Left forelimb (tissue), 1 donor: ENCODE results near the gene PBX3.
A peak's percentile ranks its signal among the peaks of the same experiment; 100 is the strongest.

Experiments used
- DNase-seq: peaks from one replicate; pipeline ENCODE4 v3.0.0-alpha.2; 2018; ENCODE audit warnings: low spot score

PBX3 gene

GRCh38 chr9:125867751-125868415, 120.7 kb downstream of the PBX3 start:
- DNase-seq = no peak

GRCh38 chr9:125878164-125878631, 131.0 kb downstream of the PBX3 start:
- no peak for DNase-seq

GRCh38 chr9:125881042-125881441, 133.9 kb downstream of the PBX3 start:
- no peak for DNase-seq

GRCh38 chr9:125883565-125884217, 136.5 kb downstream of the PBX3 start:
- DNase-seq = no peak

GRCh38 chr9:125884218-125884595, 137.0 kb downstream of the PBX3 start:
- no peak for DNase-seq

- DNase-seq = no peak
Measured at GRCh38 chr9:125885405-125886034, 138.3 kb downstream of the PBX3 start.

- no peak for DNase-seq
Measured at GRCh38 chr9:125886365-125886764, 139.2 kb downstream of the PBX3 start.

- no peak for DNase-seq
Measured at GRCh38 chr9:125887172-125887571, 140.0 kb downstream of the PBX3 start.

GRCh38 chr9:125888211-125888610, 141.0 kb downstream of the PBX3 start:
- no peak for DNase-seq

GRCh38 chr9:125889112-125889475, 141.9 kb downstream of the PBX3 start:
- DNase-seq = no peak

- peak; percentile 64 for DNase-seq
Measured at GRCh38 chr9:125889476-125890419, 142.6 kb downstream of the PBX3 start.

- no peak for DNase-seq
Measured at GRCh38 chr9:125890826-125891225, 143.7 kb downstream of the PBX3 start.

GRCh38 chr9:125893277-125893676, 146.1 kb downstream of the PBX3 start:
- DNase-seq = no peak

- no peak for DNase-seq
Measured at GRCh38 chr9:125894566-125894965, 147.4 kb downstream of the PBX3 start.

GRCh38 chr9:125896404-125896803, 149.2 kb downstream of the PBX3 start:
- no peak for DNase-seq

GRCh38 chr9:125896964-125897363, 149.8 kb downstream of the PBX3 start:
- no peak for DNase-seq

- DNase-seq = no peak
Measured at GRCh38 chr9:125897481-125897880, 150.3 kb downstream of the PBX3 start.

- no peak for DNase-seq
Measured at GRCh38 chr9:125902214-125902613, 155.0 kb downstream of the PBX3 start.

- DNase-seq = no peak
Measured at GRCh38 chr9:125902831-125903512, 155.8 kb downstream of the PBX3 start.

- DNase-seq = no peak
Measured at GRCh38 chr9:125904155-125904851, 157.1 kb downstream of the PBX3 start.

- DNase-seq = no peak
Measured at GRCh38 chr9:125906144-125906543, 159.0 kb downstream of the PBX3 start.
